GM15510 (cell line): ENCODE results near the gene GAMT.
A peak's percentile ranks its signal among the peaks of the same experiment; 100 is the strongest.

Experiments used
- POLR2A ChIP-seq: IDR thresholded peaks from 3 replicates; pipeline ENCODE4 v1.6.1; 2011; ENCODE audit warnings: borderline replicate concordance; ENCODE audit not compliant: insufficient read length; ENCODE audit errors: extremely low read depth

GAMT gene

GRCh38 chr19:1412995-1413800, 11.9 kb upstream of the GAMT start:
- TF ChIP-seq POLR2A, result no peak

GRCh38 chr19:1412323-1412923, 11.1 kb upstream of the GAMT start:
- TF ChIP-seq POLR2A, result no peak

GRCh38 chr19:1411255-1412191, 10.2 kb upstream of the GAMT start:
- no peak for TF ChIP-seq POLR2A

- no peak for TF ChIP-seq POLR2A
Observed at GRCh38 chr19:1410789-1411188, 9.4 kb upstream of the GAMT start.

GRCh38 chr19:1410136-1410786, 8.9 kb upstream of the GAMT start:
- no peak for TF ChIP-seq POLR2A

GRCh38 chr19:1409204-1410005, 8.1 kb upstream of the GAMT start:
- no peak for TF ChIP-seq POLR2A

- peak; percentile 27 for TF ChIP-seq POLR2A
Observed at GRCh38 chr19:1408300-1409203, 7.2 kb upstream of the GAMT start.

GRCh38 chr19:1407528-1408299, 6.4 kb upstream of the GAMT start, which contains the start of gene DAZAP1:
DAZAP1 (plus strand) TSS chr19:1407586; CDS start chr19:1407774, 188 bp downstream.
- no peak for TF ChIP-seq POLR2A

GRCh38 chr19:1406774-1407527, 5.6 kb upstream of the GAMT start:
- peak; percentile 74 for TF ChIP-seq POLR2A

GRCh38 chr19:1402411-1403070, 1.2 kb upstream of the GAMT start:
- no peak for TF ChIP-seq POLR2A

- no peak for TF ChIP-seq POLR2A
Observed at GRCh38 chr19:1401889-1402217, 511 bp upstream of the GAMT start.
